Muscle layer of duodenum (tissue), 2 donors: ENCODE data around the gene DIS3L.
"Not testable (repeated sequence)": the region's sequence is repeated elsewhere in the genome, so short reads cannot be mapped to it uniquely, and the experiment has no call there.

Experiments
- H3K27ac ChIP-seq: one replicate; pipeline ENCODE4 v1.7.0; 2013; ENCODE audit warnings: mild to moderate bottlenecking, low read length
- H3K27me3 ChIP-seq: one replicate; pipeline ENCODE4 v1.7.0; 2013; ENCODE audit warnings: low read depth, mild to moderate bottlenecking, control low read depth, low read length
- H3K36me3 ChIP-seq, 2 donors: one replicate each; pipeline ENCODE4 v1.7.0; 2013; ENCODE audit warnings: low read length in 2 of 2, control low read depth in 1 of 2, mild to moderate bottlenecking in 1 of 2; ENCODE audit not compliant: insufficient read depth in 2 of 2, control insufficient read depth in 1 of 2
- H3K4me1 ChIP-seq, 2 donors: one replicate each; pipeline ENCODE4 v1.7.0; 2013; ENCODE audit warnings: low read length in 2 of 2, mild to moderate bottlenecking in 2 of 2, control low read depth in 1 of 2, moderate library complexity in 1 of 2; ENCODE audit not compliant: insufficient read depth in 2 of 2, control insufficient read depth in 1 of 2
- H3K4me3 ChIP-seq, 2 donors: one replicate each; pipeline ENCODE4 v1.7.0; 2013; ENCODE audit warnings: low read length in 2 of 2, low read depth in 1 of 2, mild to moderate bottlenecking in 1 of 2
- H3K9me3 ChIP-seq, 2 donors: one replicate each; pipeline ENCODE4 v1.7.0; 2013; ENCODE audit warnings: low read length in 2 of 2, control low read depth in 1 of 2, mild to moderate bottlenecking in 1 of 2; ENCODE audit not compliant: control insufficient read depth in 1 of 2
- donor health status: healthy.

DIS3L gene

GRCh38 chr15:66326051-66326450 lies 32.7 kb downstream of the DIS3L start:
- H3K27ac ChIP-seq: no peak overlapping the region
- no peaks in the 10 kb centered on the region for H3K27me3 ChIP-seq
- no peaks in the 10 kb centered on the region for H3K9me3 ChIP-seq
- H3K4me3 ChIP-seq: no peak overlapping the region
- H3K4me1 ChIP-seq: no peaks in the 10 kb centered on the region
- peaks cover 50 to 72% of the 10 kb centered on the region in 2 donors for H3K36me3 ChIP-seq

GRCh38 chr15:66327736-66328135 lies 34.4 kb downstream of the DIS3L start:
- Histone ChIP-seq H3K36me3 (peaks cover 41 to 58% of the 10 kb centered on the region in 2 donors), H3K27ac (no peak overlapping the region), H3K4me3 (no peak overlapping the region), H3K4me1 (no peaks in the 10 kb centered on the region), H3K9me3 (no peaks in the 10 kb centered on the region), H3K27me3 (no peaks in the 10 kb centered on the region)

GRCh38 chr15:66328771-66329170 lies 35.4 kb downstream of the DIS3L start:
- Histone ChIP-seq H3K27ac (no peak overlapping the region), H3K4me3 (no peak overlapping the region), H3K9me3 (no peaks in the 10 kb centered on the region), H3K27me3 (no peaks in the 10 kb centered on the region), H3K4me1 (no peaks in the 10 kb centered on the region), H3K36me3 (peaks cover 35 to 57% of the 10 kb centered on the region in 2 donors)

GRCh38 chr15:66348530-66348929 lies 55.2 kb downstream of the DIS3L start:
- H3K36me3 ChIP-seq: peaks cover 5 to 12% of the 10 kb centered on the region in 2 donors
- H3K4me3 ChIP-seq, H3K27ac ChIP-seq, H3K4me1 ChIP-seq, H3K9me3 ChIP-seq, H3K27me3 ChIP-seq: not testable (repeated sequence)

- H3K27me3 ChIP-seq: no peaks in the 10 kb centered on the region
- no peaks in the 10 kb centered on the region for H3K9me3 ChIP-seq
- H3K36me3 ChIP-seq: no peaks in the 10 kb centered on the region
- peak overlapping the region; percentile 74 to 85 for H3K4me3 ChIP-seq
- H3K27ac ChIP-seq: peak overlapping the region; percentile 54
- H3K4me1 ChIP-seq: no peaks in the 10 kb centered on the region
Measured at GRCh38 chr15:66356077-66356358, 62.6 kb downstream of the DIS3L start.

- Histone ChIP-seq H3K4me1 (no peaks in the 10 kb centered on the region), H3K4me3 (peak within 1 kb of the TSS; percentile 74 to 85), H3K27ac (peak within 1 kb of the TSS; percentile 54), H3K9me3 (no peaks in the 10 kb centered on the region), H3K27me3 (no peaks in the 10 kb centered on the region), H3K36me3 (no peaks in the 10 kb centered on the region)
Measured at GRCh38 chr15:66356359-66357236, 63.2 kb downstream of the DIS3L start, which contains the start of gene TIPIN. TSS of gene TIPIN (minus strand) at chr15:66356685. CDS start at chr15:66352947, 3,738 bp downstream.

GRCh38 chr15:66359740-66360139 lies 66.4 kb downstream of the DIS3L start:
- Histone ChIP-seq H3K27ac (no peak overlapping the region), H3K36me3 (no peaks in the 10 kb centered on the region), H3K9me3 (no peaks in the 10 kb centered on the region), H3K27me3 (no peaks in the 10 kb centered on the region), H3K4me1 (no peaks in the 10 kb centered on the region), H3K4me3 (no peak overlapping the region)

- not testable (repeated sequence) for H3K36me3 ChIP-seq, H3K27me3 ChIP-seq, H3K27ac ChIP-seq, H3K4me1 ChIP-seq, H3K4me3 ChIP-seq, H3K9me3 ChIP-seq
Measured at GRCh38 chr15:66361745-66362460, 68.5 kb downstream of the DIS3L start.

- Histone ChIP-seq H3K27ac (no peak overlapping the region), H3K4me3 (no peak overlapping the region), H3K27me3 (no peaks in the 10 kb centered on the region), H3K4me1 (no peaks in the 10 kb centered on the region), H3K36me3 (no peaks in the 10 kb centered on the region), H3K9me3 (no peaks in the 10 kb centered on the region)
Measured at GRCh38 chr15:66362776-66363175, 69.4 kb downstream of the DIS3L start.

- H3K27me3 ChIP-seq: no peaks in the 10 kb centered on the region
- H3K36me3 ChIP-seq: no peaks in the 10 kb centered on the region
- no peak overlapping the region for H3K4me3 ChIP-seq
- no peaks in the 10 kb centered on the region for H3K4me1 ChIP-seq
- no peak overlapping the region for H3K27ac ChIP-seq
- no peaks in the 10 kb centered on the region for H3K9me3 ChIP-seq
Measured at GRCh38 chr15:66364944-66365528, 71.7 kb downstream of the DIS3L start.

GRCh38 chr15:66369773-66370651 lies 76.6 kb downstream of the DIS3L start:
- Histone ChIP-seq H3K27ac (peak overlapping the region; percentile 79), H3K4me3 (peak overlapping the region; percentile 23 to 71), H3K27me3 (no peaks in the 10 kb centered on the region), H3K4me1 (no peaks in the 10 kb centered on the region), H3K9me3 (peaks cover 0 to 3% of the 10 kb centered on the region in 2 donors), H3K36me3 (no peaks in the 10 kb centered on the region)
